Naive B cell (primary cell): ENCODE data around the gene ATIC. TPM values are rescaled to one million over a fixed set of nuclear protein-coding genes. Genes with fewer than 3 reads are reported as not detected.
A peak's percentile ranks its signal among the peaks of the same experiment; 100 is the strongest.
"Not testable (repeated sequence)": the region's sequence is repeated elsewhere in the genome, so short reads cannot be mapped to it uniquely, and the experiment has no call there.

Experiments
- ATAC-seq, 2 donors: fragments of 150-1000 bp; cut with Tn5 transposase; 2 replicates each; pipeline ENCODE4 v1.10.0; 2021; ENCODE audit warnings: low read depth in 2 of 2, mild to moderate bottlenecking in 2 of 2, moderate library complexity in 2 of 2
- DNase-seq: peaks from one replicate; pipeline ENCODE4 v3.0.0; 2022
- H3K27ac Mint-ChIP-seq, 6 donors: one replicate each; pipeline ENCODE4 v1.8.0; 2020 to 2022; ENCODE audit warnings: mild to moderate bottlenecking in 6 of 6, mixed read lengths in 6 of 6, moderate library complexity in 5 of 6, inconsistent platforms in 2 of 6
- H3K27me3 Mint-ChIP-seq, 3 donors: one replicate each; pipeline ENCODE4 v1.8.0; 2021 to 2022; ENCODE audit warnings: mixed read lengths in 3 of 3, mild to moderate bottlenecking in 1 of 3
- H3K36me3 Mint-ChIP-seq, 2 donors: one replicate each; pipeline ENCODE4 v1.8.0; 2020 to 2022; ENCODE audit warnings: mixed read lengths in 2 of 2, inconsistent platforms in 1 of 2, mild to moderate bottlenecking in 1 of 2
- H3K4me1 Mint-ChIP-seq, 3 donors: one replicate each; pipeline ENCODE4 v1.8.0; 2020 to 2022; ENCODE audit warnings: mixed read lengths in 3 of 3, inconsistent platforms in 1 of 3, mild to moderate bottlenecking in 1 of 3, moderate library complexity in 1 of 3
- H3K4me3 Mint-ChIP-seq, 8 donors: one replicate each; pipeline ENCODE4 v1.8.0; 2020 to 2022; ENCODE audit warnings: mild to moderate bottlenecking in 8 of 8, mixed read lengths in 8 of 8, moderate library complexity in 8 of 8, inconsistent platforms in 2 of 8
- H3K9me3 Mint-ChIP-seq, 7 donors: one replicate each; pipeline ENCODE4 v1.8.0; 2020 to 2022; ENCODE audit warnings: mixed read lengths in 7 of 7, mild to moderate bottlenecking in 5 of 7, inconsistent platforms in 2 of 7, moderate library complexity in 1 of 7
- polyA plus RNA-seq, 6 donors: library from polyadenylated mRNA; unstranded; fragments of 300-500 nt; fragmentation: Illumina TruSeq; gene quantifications; one replicate each; pipeline ENCODE4 v1.2.3, GENCODE V29; 2021; ENCODE audit warnings: low read depth in 6 of 6

Gene ATIC
- polyA plus RNA-seq, 6 donors from 2014 or later, result 103 to 161 (median 141) TPM

DNA sequence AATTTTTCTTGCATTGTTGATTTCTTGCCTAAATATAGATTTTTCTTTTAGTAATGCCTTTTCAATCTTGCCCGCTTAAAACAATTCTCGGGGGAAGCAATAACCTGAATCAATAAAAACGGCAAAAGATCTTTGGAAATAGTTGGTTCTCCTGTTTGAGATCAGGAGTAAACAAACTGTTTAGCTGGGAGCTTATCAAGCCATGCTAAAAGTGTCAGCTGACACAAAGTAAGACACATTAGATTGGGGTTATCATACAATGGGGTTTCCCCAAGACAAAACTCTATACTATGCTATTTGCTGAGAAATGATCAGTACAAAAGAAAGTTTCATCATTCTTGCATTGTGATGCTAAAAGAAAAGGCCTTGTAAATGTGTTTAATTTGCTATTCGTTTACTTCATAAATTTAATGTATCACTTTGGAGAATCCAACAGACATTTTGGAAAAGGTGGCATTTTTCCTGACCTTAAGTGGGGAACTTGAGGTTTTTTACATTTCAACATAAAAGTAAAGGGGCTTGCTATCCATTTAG, 46.5 kb downstream of the ATIC start:
- H3K36me3 Mint-ChIP-seq, result peaks cover 8 to 22% of the 10 kb centered on the region in 2 donors
- no peak overlapping the region for H3K4me3 Mint-ChIP-seq
- ATAC-seq, result no peak
- peaks cover 0 to 4% (median 3%) of the 10 kb centered on the region in 3 donors for H3K4me1 Mint-ChIP-seq
- H3K27ac Mint-ChIP-seq, result no peak overlapping the region
- no peaks in the 10 kb centered on the region for H3K27me3 Mint-ChIP-seq
- no peaks in the 10 kb centered on the region for H3K9me3 Mint-ChIP-seq
- DNase-seq, result no peak

GRCh38 chr2:215358891-215359575, 47.2 kb downstream of the ATIC start:
- no peaks in the 10 kb centered on the region for H3K27me3 Mint-ChIP-seq
- DNase-seq (no peak), ATAC-seq (no peak)
- H3K27ac Mint-ChIP-seq, result no peak overlapping the region
- peaks cover 8 to 29% of the 10 kb centered on the region in 2 donors for H3K36me3 Mint-ChIP-seq
- no peak overlapping the region for H3K4me3 Mint-ChIP-seq
- peaks cover 0 to 7% (median 5%) of the 10 kb centered on the region in 3 donors for H3K4me1 Mint-ChIP-seq
- H3K9me3 Mint-ChIP-seq, result no peaks in the 10 kb centered on the region

DNA sequence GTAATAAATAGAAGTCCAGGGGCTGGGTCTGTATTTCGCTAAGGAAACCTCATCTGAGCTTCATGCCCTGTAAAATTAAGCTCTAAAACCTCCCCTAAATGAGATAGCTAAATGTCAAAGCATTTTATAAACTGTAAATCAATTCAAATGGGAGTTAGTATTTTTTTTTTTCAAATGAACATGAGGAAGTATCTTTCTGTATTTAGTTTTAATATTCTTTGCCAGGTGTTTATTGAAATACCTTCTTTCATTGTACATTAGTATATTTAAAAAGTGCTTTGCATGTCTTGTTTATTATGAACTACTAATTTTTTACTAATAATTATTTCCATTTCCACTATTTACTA, 47.7 kb downstream of the ATIC start:
- no peak for DNase-seq
- H3K36me3 Mint-ChIP-seq, result peaks cover 8 to 31% of the 10 kb centered on the region in 2 donors
- no peak overlapping the region for H3K4me3 Mint-ChIP-seq

GRCh38 chr2:215360059-215360458, 48.2 kb downstream of the ATIC start:
- Mint-ChIP-seq H3K27ac (peak overlapping the region in 1 of 6 donors; percentile 26), H3K4me1 (peaks cover 0 to 11% (median 5%) of the 10 kb centered on the region in 3 donors), H3K36me3 (peaks cover 8 to 31% of the 10 kb centered on the region in 2 donors)
- not testable (repeated sequence) for H3K27me3 Mint-ChIP-seq, ATAC-seq, H3K9me3 Mint-ChIP-seq, DNase-seq, H3K4me3 Mint-ChIP-seq

More for the DNA sequence above, 47.7 kb downstream of the ATIC start:
- H3K27ac Mint-ChIP-seq, result no peak overlapping the region
- no peaks in the 10 kb centered on the region for H3K9me3 Mint-ChIP-seq
- H3K27me3 Mint-ChIP-seq, result no peaks in the 10 kb centered on the region
- H3K4me1 Mint-ChIP-seq, result peaks cover 0 to 7% (median 5%) of the 10 kb centered on the region in 3 donors
- no peak for ATAC-seq

- H3K36me3 Mint-ChIP-seq, result peaks cover 8 to 29% of the 10 kb centered on the region in 2 donors
- H3K4me1 Mint-ChIP-seq, result peaks cover 0 to 11% (median 5%) of the 10 kb centered on the region in 3 donors
- H3K4me3 Mint-ChIP-seq, result no peak overlapping the region
- no peak overlapping the region for H3K27ac Mint-ChIP-seq
- ATAC-seq, result no peak
- no peak for DNase-seq
- peaks cover 0 to 3% (median 0%) of the 10 kb centered on the region in 7 donors for H3K9me3 Mint-ChIP-seq
- no peaks in the 10 kb centered on the region for H3K27me3 Mint-ChIP-seq
These were observed 48.7 kb downstream of the ATIC start for GRCh38 chr2:215360596-215360995.

DNA sequence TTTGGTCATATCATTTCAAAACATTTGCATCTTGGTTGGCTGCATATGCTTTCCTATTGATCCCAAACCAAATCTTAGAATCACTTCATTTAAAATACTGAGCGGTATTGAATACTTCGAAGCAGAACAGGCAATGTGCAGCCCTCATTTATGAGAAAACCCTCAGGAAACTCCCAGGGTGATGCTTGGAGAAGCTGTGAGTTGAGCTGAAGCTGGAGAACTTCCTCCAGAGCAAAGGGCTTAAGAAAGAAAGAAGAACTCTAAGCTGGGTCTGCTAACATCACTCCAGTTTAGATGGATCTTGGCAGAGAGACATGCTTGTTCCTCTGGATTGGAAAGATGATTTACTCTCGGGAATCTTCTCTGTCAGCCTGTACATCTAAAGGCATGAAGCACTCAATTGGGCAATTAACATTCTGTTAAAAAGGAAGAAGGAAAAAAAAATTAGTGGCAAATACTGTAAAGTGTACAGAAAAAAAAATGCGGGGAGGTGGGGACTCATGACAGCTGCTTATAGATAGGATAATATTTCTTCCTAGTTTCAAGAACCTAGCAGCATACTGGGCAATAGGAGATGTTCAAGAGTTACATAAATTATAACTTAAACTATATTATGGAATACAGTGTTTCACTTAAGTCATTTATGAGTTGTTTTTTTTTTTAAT, 49.5 kb downstream of the ATIC start:
- H3K9me3 Mint-ChIP-seq, result peaks cover 0 to 3% (median 0%) of the 10 kb centered on the region in 7 donors
- peak overlapping the region in 1 of 6 donors; percentile 1 for H3K27ac Mint-ChIP-seq
- H3K36me3 Mint-ChIP-seq, result peaks cover 11 to 28% of the 10 kb centered on the region in 2 donors
- H3K4me3 Mint-ChIP-seq, result no peak overlapping the region
- H3K27me3 Mint-ChIP-seq, result no peaks in the 10 kb centered on the region
- ATAC-seq (no peak), DNase-seq (no peak)
- peaks cover 0 to 11% (median 5%) of the 10 kb centered on the region in 3 donors for H3K4me1 Mint-ChIP-seq

GRCh38 chr2:215361876-215362561, 50.2 kb downstream of the ATIC start:
- H3K27me3 Mint-ChIP-seq, result no peaks in the 10 kb centered on the region
- H3K27ac Mint-ChIP-seq, result no peak overlapping the region
- peaks cover 16 to 28% of the 10 kb centered on the region in 2 donors for H3K36me3 Mint-ChIP-seq
- ATAC-seq (no peak), DNase-seq (no peak)
- H3K4me1 Mint-ChIP-seq, result peaks cover 0 to 11% (median 5%) of the 10 kb centered on the region in 3 donors
- peaks cover 0 to 3% (median 0%) of the 10 kb centered on the region in 7 donors for H3K9me3 Mint-ChIP-seq
- H3K4me3 Mint-ChIP-seq, result no peak overlapping the region

- peaks cover 0 to 11% (median 5%) of the 10 kb centered on the region in 3 donors for H3K4me1 Mint-ChIP-seq
- no peak overlapping the region for H3K4me3 Mint-ChIP-seq
- peaks cover 0 to 3% (median 0%) of the 10 kb centered on the region in 7 donors for H3K9me3 Mint-ChIP-seq
- peaks cover 16 to 28% of the 10 kb centered on the region in 2 donors for H3K36me3 Mint-ChIP-seq
- H3K27ac Mint-ChIP-seq, result no peak overlapping the region
- H3K27me3 Mint-ChIP-seq, result no peaks in the 10 kb centered on the region
- ATAC-seq (no peak), DNase-seq (no peak)
These were observed 50.7 kb downstream of the ATIC start for GRCh38 chr2:215362562-215362904.

- Mint-ChIP-seq H3K27ac (no peak overlapping the region), H3K4me1 (peaks cover 0 to 11% (median 5%) of the 10 kb centered on the region in 3 donors), H3K4me3 (no peak overlapping the region), H3K27me3 (no peaks in the 10 kb centered on the region), H3K36me3 (peaks cover 16 to 28% of the 10 kb centered on the region in 2 donors), H3K9me3 (peaks cover 0 to 3% (median 0%) of the 10 kb centered on the region in 7 donors)
- ATAC-seq (no peak), DNase-seq (no peak)
These were observed 51.2 kb downstream of the ATIC start for GRCh38 chr2:215363039-215363438.

DNA sequence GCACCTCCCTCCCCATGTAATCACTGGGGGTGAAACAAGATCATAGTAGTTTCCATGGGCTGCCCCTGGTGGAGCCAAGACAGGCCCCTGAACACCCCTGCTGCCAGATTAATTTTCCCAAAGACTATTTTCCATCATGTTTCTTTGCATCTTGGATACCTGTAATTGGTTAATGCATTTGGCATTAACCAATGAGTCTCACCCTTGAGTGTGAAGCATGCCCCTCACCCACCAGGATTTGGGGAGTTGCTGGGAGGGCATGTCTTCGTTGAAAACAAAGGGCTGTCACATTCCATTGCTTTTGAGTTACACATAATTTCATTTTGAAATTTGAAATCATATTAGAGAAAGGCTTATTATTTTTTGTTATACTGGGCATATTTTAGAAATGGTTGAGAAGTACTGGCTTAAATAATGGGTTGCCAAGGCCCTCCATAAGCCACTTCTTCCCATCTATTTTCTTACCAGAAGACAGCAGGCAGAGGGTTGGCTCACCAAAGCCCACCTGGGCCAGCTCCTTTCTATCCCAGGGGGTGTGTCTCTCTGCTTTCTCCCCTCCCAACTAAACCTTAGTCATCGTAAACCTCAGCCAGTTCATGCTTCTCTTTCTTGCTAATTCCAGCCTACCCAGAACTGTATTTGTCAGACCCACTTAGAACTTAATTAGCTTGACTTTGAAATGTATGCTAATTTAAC, 51.8 kb downstream of the ATIC start:
- Mint-ChIP-seq H3K4me3 (no peak overlapping the region), H3K9me3 (peaks cover 0 to 3% (median 0%) of the 10 kb centered on the region in 7 donors), H3K36me3 (peaks cover 16 to 28% of the 10 kb centered on the region in 2 donors), H3K27ac (peak overlapping the region in 1 of 6 donors; percentile 64), H3K4me1 (peaks cover 0 to 11% (median 5%) of the 10 kb centered on the region in 3 donors), H3K27me3 (no peaks in the 10 kb centered on the region)
- ATAC-seq (no peak), DNase-seq (no peak)

DNA sequence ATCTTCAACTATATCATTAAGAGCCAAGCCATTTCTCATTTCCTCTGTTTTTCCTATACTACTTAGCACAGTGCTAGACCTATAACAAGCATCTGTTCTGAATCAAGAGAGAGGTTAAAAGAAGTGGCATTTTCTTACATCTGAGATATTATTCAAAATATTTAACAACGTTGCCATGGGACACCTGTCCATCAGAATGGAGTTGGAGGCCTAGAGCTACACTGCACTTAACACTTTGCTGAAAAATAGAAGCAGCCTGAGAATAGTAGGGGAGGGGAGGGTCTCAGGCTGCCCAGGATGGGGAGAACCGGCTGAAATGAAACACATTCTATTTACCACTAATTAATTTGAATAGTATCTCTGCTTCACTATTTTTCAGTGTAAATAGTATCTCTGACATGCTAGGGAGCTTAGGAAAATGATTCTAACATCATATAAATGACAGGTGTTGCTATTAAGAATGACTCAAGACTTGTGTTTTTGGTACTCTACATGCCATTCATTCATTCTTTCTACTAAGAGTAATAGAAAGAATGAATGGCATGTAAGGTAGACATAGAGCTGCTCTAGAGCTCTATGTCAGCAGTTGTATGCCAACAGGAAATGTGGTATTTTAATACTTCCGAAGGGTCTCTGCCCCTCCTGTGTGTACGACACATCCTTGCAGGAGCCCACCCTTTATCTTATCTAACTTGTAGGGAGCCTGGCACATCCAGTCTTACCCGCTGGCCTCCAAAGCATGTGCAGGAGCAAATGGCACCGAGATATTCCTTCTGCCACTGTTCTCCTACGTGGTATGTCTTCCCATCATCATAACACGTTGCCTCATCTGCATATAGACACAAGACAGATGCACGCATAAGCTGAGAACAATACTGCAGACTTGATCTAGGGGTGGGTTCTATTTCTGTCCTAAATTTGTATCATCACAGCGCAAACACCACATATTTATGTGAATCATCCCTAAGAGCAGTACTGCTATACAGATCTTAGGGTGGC, 52.6 kb downstream of the ATIC start:
- H3K4me3 Mint-ChIP-seq, result peak overlapping the region in 1 of 8 donors; percentile 3
- DNase-seq (no peak), ATAC-seq (no peak)
- H3K4me1 Mint-ChIP-seq, result peaks cover 0 to 11% (median 5%) of the 10 kb centered on the region in 3 donors
- H3K27me3 Mint-ChIP-seq, result no peaks in the 10 kb centered on the region
- peaks cover 16 to 28% of the 10 kb centered on the region in 2 donors for H3K36me3 Mint-ChIP-seq
- peaks cover 0 to 3% (median 0%) of the 10 kb centered on the region in 7 donors for H3K9me3 Mint-ChIP-seq
- peak overlapping the region in 1 of 6 donors; percentile 64 for H3K27ac Mint-ChIP-seq

DNA sequence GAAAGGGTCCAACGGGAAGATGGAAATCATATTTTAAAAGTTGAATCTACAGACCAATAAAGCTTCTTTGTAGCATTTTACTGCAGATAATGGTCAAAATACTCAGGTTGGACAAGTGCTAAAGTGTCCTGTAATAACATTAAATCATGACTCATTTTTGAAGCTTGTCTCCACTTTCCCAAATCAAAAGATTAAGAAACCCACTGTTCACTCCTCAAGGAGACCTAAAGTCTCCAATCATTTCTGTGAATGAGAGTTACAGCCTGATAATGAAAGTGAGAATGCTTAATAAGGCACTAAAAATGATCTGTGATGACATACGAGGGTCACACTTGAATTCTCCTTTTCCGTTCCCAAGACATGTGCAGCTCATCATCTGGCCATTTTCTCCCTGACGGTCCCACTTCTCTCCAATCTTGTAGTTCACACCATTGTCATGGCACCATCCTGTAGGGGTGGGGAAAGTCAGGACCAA, 53.4 kb downstream of the ATIC start:
- H3K9me3 Mint-ChIP-seq, result peaks cover 0 to 3% (median 0%) of the 10 kb centered on the region in 7 donors
- H3K36me3 Mint-ChIP-seq, result peaks cover 16 to 28% of the 10 kb centered on the region in 2 donors
- no peak for ATAC-seq
- H3K4me1 Mint-ChIP-seq, result peaks cover 0 to 11% (median 5%) of the 10 kb centered on the region in 3 donors
- DNase-seq, result no peak
- no peaks in the 10 kb centered on the region for H3K27me3 Mint-ChIP-seq
- H3K27ac Mint-ChIP-seq, result no peak overlapping the region
- no peak overlapping the region for H3K4me3 Mint-ChIP-seq
